GM21717 (cell line): Measurements from ENCODE around the gene POLD2.
"Not testable (repeated sequence)": the region's sequence is repeated elsewhere in the genome, so short reads cannot be mapped to it uniquely, and the experiment has no call there.

Experiments
- ATAC-seq: cut with Tn5 transposase; IDR thresholded peaks from one replicate; pipeline ENCODE4 v1.9.1; 2021; ENCODE audit warnings: mild to moderate bottlenecking, moderate library complexity; ENCODE audit not compliant: unreplicated experiment

The POLD2 gene

DNA sequence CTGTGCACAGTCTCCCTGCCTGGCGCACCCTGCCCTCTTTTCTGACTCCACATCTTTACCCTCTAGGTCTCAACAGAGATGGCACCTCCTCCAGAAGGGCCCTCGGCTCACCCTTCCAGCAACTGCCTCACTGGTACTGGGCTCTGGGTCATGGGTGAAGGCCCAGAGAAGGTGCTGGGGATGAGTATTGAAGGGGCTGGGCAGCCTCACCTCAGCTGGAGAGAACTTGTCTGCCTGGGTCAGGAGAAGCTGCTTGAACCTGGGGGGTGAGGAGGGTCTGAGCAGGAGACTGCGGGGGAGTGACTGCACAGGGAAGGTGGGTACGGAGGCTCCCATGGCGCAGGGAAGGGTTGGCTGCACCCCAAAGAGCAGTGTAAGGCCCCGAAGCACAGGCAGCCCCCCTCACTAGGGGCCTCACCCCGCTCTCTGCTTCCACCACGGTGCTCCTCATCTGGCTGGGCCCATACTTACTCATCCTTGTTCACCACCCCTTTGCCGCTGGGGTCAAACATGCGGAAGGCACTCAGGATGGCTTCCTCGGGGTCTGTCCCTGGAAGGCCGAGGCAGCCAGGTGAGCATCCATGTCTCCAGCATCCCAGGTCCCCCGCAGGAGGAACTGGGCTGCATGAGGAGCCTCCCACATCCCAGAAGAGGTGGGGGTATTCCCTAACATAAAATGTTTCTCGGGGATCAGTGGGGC is 16.1 kb upstream of the POLD2 start:
- no peak for ATAC-seq

GRCh38 chr7:44138698-44139097 is 15.3 kb upstream of the POLD2 start:
- no peak for ATAC-seq

DNA sequence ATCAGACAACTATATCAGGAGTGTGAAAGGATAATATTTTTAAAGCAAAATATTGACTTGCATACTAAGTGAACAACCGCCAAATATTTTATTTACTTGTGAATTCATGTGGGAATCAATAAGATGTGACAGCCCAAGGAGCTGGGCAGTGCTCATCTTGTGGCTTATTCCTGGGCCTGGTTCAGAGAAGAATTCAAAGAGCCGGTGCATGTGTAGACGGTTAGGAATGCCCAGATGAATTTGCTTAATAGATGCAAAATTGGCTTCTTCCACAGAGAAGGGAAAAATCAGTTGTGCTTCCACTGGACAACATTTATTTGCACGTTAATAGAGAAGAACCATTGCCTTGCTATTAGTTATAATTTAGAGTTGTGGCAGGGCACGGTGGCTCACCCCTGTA is 13.4 kb upstream of the POLD2 start:
- ATAC-seq = no peak

GRCh38 chr7:44134943-44135628 is 11.7 kb upstream of the POLD2 start:
- ATAC-seq = no peak

DNA sequence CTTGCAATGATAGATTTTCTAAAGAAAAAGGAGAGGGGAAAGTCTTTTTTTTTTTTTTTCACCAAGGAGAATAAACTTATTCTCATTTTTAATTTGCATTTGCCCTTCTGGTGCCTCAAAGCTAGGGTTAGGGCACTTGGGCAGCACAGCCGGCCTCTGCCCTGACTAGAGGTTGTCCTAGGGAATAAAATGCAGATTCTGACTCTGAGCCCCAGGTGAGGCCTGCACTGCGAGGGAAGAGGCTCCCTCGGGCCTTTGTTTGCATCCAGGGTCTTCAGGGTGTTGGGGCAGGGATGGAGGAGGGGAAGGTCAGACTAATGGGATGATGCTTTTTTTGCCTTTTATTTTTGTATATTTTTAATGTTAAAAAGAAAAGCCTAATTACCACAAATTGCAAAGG is 9.9 kb upstream of the POLD2 start:
- ATAC-seq = no peak

DNA sequence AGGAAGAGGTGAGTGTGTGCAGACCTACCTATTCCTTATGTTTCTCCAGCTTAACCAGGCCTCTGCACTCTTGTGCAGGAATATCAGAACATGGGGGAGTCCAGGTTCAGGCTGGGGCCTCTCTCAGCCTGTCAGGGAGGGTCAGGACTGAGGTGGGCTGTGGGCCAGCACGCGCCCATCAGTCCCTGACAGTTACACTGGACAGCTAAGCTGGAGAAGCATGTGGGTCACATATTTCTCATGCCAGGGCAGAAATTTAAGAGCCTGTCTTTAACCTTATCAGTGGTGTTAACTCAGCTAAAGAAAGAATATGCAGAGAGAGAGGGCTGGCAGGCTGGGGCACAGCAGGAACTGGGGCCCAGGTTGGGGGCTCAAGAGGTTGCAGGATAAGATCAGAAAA is 8.7 kb upstream of the POLD2 start:
- ATAC-seq = no peak

DNA sequence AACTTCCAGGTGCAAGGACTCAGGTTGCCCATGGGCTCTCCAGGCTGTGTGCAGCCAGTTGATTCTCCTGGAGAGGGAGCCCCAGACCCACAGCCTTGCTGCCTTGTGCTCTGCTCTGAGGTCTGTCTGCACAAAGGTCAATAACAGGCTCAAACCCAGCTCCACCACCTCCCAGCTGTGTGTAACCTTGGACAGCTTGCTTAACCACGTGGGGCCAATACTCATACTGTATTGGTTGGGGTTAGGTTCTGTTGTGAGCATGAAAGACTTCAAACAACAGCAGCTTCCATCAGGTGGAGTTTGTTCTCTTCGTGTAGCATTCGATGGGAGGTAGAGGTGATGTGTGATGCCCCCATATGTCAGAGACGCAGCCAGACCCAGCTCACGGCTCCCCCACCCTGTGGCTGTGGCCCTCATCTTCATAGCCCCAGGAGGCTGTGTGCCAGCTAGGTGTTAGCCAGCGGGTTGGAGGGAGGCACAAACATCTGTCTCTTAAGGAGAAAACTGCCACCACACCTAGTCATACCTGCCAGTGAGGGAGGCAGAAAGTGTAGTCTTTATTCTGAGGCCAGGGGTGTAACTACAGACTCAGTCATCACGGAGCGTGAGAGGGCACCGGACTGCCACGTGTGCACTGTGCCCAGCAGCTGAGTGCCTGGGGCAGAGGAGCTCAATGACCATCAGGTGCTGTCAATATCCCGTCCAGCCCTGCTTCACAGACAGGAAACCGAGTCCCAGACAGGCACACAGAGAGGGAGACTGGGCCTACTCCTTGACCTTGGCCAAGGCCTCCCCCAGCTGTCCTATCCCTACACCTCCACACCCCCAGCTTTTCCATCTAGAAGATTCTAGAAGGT is 8.1 kb upstream of the POLD2 start:
- no peak for ATAC-seq

DNA sequence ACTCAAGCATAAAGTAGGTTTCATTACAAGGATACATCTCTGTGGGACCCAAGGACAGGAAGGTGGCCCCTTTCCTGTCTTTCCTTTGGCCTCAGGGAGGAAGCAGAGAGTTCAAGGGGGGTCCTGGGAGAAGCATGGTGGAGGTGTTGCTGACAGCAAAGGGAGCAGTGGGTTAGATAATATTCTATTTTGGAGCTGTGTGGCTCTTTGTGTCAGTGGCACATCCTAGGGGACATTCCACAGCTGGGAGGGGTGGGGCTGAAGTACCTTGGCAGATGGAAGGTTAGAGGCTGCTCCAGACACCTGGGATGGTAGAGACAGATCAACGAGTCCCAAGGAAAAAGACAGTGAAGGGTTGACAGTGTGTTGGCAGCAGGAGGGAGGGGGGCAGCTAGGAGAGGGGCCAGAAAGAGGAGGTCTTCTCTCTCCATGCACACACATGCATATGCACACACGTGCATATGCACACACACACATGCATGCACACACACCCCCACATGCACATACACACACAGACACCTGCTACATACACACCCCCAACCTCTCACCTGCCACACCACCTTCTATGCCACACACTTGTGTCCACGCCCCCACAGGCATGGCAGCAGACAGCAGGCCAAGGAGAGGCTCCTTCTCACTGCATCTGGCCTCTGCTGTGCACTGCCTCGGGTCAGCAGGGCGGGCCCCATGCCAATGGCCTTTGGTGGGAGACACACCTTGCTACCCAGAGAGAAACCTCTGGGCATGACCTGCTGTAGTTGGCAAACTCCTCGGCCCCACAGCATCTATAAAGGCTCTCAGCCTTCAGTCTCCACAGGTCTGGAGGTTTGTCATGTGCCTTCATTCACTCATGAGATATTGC is 5.6 kb upstream of the POLD2 start:
- no peak for ATAC-seq

GRCh38 chr7:44127161-44127560 is 3.8 kb upstream of the POLD2 start:
- ATAC-seq = no peak

GRCh38 chr7:44126574-44126973 is 3.2 kb upstream of the POLD2 start:
- ATAC-seq = not testable (repeated sequence)

DNA sequence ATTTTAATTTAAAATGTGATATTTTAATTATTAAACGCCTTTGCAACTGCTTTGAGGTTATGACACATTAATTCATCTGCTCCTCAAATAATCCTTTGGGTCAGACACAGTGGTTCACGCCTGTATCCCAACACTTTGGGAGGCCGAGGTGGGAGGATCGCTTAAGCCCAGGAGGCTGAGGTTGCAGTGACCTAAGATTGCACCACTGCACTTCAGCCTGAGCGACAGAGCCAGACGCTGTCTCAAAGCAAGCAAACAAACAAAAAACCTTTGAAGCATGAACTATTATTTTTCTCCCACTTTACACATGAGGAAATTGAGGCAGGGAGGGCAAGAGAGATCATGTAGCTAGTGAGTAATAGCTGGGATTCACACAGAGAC is 1.5 kb upstream of the POLD2 start:
- no peak for ATAC-seq

GRCh38 chr7:44122529-44122928 is 819 bp downstream of the POLD2 start:
- ATAC-seq = no peak

GRCh38 chr7:44121761-44122420 is 1.5 kb downstream of the POLD2 start:
- ATAC-seq = no peak

DNA sequence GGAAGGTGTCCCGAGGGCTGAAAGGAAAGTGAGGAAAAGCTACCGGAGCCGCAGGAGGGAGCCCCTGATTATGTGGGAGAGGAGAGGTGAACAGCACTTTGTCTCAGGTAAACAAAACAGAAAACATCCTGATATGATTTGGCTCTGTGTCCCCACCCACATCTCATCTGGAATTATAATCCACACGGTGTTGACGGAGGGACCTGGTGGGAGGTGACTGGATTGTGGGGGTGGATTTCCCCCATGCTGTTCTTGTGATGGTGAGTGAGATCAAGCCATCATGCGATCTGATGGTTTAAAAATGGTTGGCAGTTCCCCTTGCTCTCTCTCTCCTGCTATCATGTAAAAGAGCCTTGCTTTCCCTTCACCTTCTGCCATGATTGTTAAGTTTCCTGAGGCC is 3.0 kb downstream of the POLD2 start:
- ATAC-seq = no peak

- ATAC-seq = no peak
These were observed 3.4 kb downstream of the POLD2 start for GRCh38 chr7:44119829-44120380.

GRCh38 chr7:44117801-44118429 is 5.4 kb downstream of the POLD2 start:
- ATAC-seq = no peak

DNA sequence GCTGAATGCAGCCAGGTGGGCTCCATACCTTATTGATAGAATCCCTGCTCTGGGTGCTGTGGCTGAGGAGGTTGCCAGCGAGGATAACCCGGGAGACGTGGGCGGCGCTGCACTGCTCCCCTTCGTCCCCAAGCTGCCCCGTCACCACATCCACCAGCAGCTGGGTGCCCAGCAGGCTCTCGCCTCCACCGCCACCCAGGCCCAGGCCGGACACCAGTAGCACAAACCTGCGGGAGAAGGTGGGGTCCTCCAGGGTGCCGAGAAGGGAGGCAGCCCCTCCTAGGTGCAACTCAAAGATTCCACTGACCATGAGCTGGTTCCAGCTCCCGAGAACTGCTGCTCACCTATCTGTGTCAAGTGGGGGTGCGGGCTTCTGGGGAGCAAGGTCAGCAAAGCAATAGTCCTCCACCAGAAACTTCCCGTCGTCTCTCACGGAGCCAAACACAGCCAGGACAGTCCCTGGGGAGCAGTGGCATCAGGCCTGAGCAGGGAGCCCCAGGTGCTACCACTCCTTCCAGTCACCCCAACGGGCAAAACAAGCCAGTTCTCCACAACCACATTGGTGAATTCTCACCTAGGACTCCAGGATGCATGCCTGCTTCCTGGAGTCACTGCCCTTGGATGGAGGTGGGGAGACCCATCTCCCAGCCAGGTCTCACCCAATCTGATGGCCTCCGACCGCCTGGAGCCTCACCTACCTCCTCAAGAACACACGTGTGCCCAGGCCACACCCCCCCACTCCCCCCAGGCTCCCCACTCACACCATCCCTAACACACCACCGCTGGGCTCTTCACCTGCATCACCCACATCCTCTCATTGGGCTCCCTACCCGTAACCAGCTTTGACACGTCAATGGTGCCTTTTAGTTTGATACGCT is 6.3 kb downstream of the POLD2 start:
- no peak for ATAC-seq

- no peak for ATAC-seq
These were observed 7.1 kb downstream of the POLD2 start for GRCh38 chr7:44116087-44116788.
